Measurements from ENCODE around the gene CABLES2.

DNA sequence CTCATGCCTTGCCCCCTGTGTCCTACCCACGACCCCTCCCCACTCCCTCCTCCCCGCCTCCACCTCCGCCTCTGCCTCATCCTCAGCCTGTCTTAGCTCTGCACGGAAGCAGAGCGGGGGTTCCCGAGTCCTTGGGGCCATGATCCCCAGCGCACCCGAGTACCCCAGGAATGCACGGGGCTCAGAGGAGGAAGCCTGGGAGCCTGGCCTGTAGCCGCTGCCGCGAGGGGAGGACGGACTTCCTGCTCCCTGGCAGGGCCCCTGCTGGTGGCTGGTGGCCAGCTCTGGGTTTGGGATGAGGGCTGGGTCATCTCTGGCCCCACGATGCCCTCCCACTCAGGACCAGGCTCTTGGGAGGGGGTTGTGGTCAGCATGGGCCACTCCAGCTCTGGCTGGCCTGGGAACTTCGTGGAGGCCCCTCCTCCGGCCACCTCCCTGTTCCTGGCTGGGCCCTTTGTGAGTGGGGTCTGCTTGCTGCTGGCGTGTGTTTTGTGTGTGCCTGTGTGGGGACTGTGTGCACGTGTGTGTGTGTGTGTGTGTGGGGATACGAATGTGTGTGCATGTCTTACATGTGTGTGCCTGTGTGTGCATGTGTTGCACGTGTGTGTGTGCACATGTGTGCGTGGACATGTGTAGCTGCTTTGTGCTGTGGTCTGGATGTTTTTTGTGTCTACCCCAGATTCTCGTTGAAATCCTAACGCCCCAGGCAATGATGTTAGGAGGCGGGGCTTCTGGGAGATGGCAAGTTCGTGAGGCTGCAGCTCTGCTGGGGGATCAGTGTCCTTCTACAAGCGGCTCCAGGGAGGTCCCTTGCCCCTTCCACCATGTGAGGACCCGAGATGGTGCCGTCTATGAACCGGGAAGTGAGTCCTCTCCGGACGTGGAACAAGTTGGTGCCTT is 21.6 kb upstream of the CABLES2 start:
- TF ChIP-seq CTCF (conservative IDR thresholded peaks at IDR 0.05; ENCODE audit: low read depth, low read length) (no peak), EZH2phosphoT487 (IDR thresholded peaks at IDR 0.05; ENCODE audit: borderline replicate concordance, low read length) (no peak), EZH2 (IDR thresholded peaks at IDR 0.05; ENCODE audit: low read length, unreplicated experiment) (no peak)

Data from PC-3 (cell line).